GM12878 (cell line): ENCODE measurements around the gene MARCKSL1.

Experiments
- MEF2A ChIP-seq: IDR thresholded peaks from 2 replicates; pipeline ENCODE4 v1.6.1; 2011; ENCODE audit warnings: low read depth, mild to moderate bottlenecking, low read length, moderate library complexity; ENCODE audit not compliant: insufficient read depth
- RCOR1 ChIP-seq: conservative IDR thresholded peaks from 2 replicates; pipeline ENCODE4 v1.6.1; 2012; ENCODE audit warnings: low read depth, low read length, improper control_type of control experiment
- TCF7 ChIP-seq: IDR thresholded peaks from 2 replicates; pipeline ENCODE4 v1.6.1; 2014; ENCODE audit warnings: antibody characterized with exemption, borderline replicate concordance

GRCh38 chr1:32291145-32291707, 44.8 kb downstream of the MARCKSL1 start:
- no peak for TF ChIP-seq TCF7
- TF ChIP-seq RCOR1: no peak
- TF ChIP-seq MEF2A: no peak
